Measurements from ENCODE around the gene GYPC. TPM values are rescaled to one million over a fixed set of nuclear protein-coding genes. Genes with fewer than 3 reads are reported as not detected.

The GYPC gene
- total RNA-seq, 1 experiment from 2014 or later = 13.6 TPM

DNA sequence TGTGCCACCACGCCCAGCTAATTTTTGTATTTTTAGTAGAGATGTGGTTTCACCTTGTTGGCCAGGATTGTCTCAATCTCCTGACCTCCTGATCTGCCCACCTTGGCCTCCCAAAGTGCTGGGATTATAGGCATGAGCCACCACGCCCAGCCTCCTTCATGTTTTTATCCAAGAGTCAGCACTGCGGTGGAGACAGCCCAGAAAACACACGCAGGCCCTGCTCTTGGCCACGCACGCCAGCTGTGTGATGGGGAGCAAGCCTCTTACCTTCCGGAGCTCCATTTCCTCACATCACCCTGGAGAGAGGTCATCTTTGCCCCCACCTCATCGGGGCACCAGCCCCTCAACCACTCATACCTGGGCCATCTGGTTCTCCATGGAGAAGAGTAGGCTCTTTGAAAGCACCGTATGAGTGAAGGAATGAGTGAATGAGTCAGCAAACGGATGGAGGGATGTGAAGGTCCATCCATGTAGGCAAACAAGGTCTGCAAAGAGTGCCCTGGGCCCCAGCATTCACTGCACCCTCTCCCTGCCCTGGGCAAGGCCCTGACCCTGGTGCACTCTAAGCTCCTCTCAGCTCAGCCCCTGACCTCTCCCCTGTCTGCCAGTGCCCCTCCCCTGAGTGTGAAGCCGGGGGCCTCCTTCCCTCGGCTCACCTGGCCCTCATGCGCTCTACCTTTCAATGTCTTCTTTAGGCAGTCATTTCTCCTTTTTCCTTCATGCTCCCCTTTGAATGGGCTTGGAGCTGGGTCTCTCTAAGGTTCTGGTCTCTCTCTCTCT is 7.4 kb downstream of the GYPC start:
- no peaks in the 10 kb centered on the region for H3K79me1 ChIP-seq (ENCODE audit: insufficient read depth, low read depth, low read length, poor library complexity, severe bottlenecking)
- H2AFZ ChIP-seq (ENCODE audit: low read length) = no peak overlapping the region
- H3K23ac ChIP-seq (ENCODE audit: insufficient read length, low read depth, low read length) = no peak overlapping the region
- H3K79me2 ChIP-seq (ENCODE audit: insufficient read depth, low read length) = 0 out of 2 replicates have a peak, but pooled peaks cover under 1% of the 10 kb centered on the region
- H2BK20ac ChIP-seq (ENCODE audit: low read depth, low read length, poor library complexity, severe bottlenecking) = no peak overlapping the region
- H3K4me2 ChIP-seq (ENCODE audit: insufficient read depth, insufficient read length, low read length) = no peak overlapping the region
- WGBS (ENCODE audit: extremely low coverage, insufficient read length, low lambda C conversion rate) = no CpG with 5 or more reads among the region's 13 CpGs
- DNase-seq = no peak
- no peak overlapping the region for H3K4me3 Mint-ChIP-seq
- H3K9me3 Mint-ChIP-seq = no peaks in the 10 kb centered on the region
- H2BK5ac ChIP-seq (ENCODE audit: insufficient read length, low read length) = no peak overlapping the region
- H3K9ac ChIP-seq (ENCODE audit: extremely low read depth, insufficient read length, low read length) = no peak overlapping the region
- no peak overlapping the region for H3T11ph ChIP-seq (ENCODE audit: low read length)
- no peak overlapping the region for H2BK15ac ChIP-seq (ENCODE audit: low read depth, low read length)
- H3K27me3 ChIP-seq (ENCODE audit: insufficient read depth, low read length) = no peaks in the 10 kb centered on the region
- H3K23me2 ChIP-seq (ENCODE audit: insufficient read length, low read depth, low read length, poor library complexity, severe bottlenecking) = no peaks in the 10 kb centered on the region
- H4K5ac ChIP-seq (ENCODE audit: insufficient read length, low read depth, low read length) = no peak overlapping the region
- no peaks in the 10 kb centered on the region for H3K9me3 ChIP-seq (ENCODE audit: control insufficient read depth, low read depth, low read length)
- TF ChIP-seq, protein P1, sequence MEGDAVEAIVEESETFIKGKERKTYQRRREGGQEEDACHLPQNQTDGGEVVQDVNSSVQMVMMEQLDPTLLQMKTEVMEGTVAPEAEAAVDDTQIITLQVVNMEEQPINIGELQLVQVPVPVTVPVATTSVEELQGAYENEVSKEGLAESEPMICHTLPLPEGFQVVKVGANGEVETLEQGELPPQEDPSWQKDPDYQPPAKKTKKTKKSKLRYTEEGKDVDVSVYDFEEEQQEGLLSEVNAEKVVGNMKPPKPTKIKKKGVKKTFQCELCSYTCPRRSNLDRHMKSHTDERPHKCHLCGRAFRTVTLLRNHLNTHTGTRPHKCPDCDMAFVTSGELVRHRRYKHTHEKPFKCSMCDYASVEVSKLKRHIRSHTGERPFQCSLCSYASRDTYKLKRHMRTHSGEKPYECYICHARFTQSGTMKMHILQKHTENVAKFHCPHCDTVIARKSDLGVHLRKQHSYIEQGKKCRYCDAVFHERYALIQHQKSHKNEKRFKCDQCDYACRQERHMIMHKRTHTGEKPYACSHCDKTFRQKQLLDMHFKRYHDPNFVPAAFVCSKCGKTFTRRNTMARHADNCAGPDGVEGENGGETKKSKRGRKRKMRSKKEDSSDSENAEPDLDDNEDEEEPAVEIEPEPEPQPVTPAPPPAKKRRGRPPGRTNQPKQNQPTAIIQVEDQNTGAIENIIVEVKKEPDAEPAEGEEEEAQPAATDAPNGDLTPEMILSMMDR (conservative IDR thresholded peaks at IDR 0.05) = no peak
- H3K56ac ChIP-seq (ENCODE audit: insufficient read length, low read depth, low read length) = no peak overlapping the region
- no peak overlapping the region for H3K14ac ChIP-seq (ENCODE audit: insufficient read depth, low read length)
- H3K4me1 Mint-ChIP-seq = peaks cover 22 to 23% of the 10 kb centered on the region in 2 experiments
- peaks cover under 1% of the 10 kb centered on the region; the same call in 1 of the 2 replicates for H3K4me1 ChIP-seq (ENCODE audit: insufficient read depth, low read length)
- no peaks in the 10 kb centered on the region; a peak in 2 of 7 replicates for H3K36me3 Mint-ChIP-seq (ENCODE audit: insufficient read depth in 1 of 3, low read depth in 3 of 3)
- no peak overlapping the region for H3K4ac ChIP-seq (ENCODE audit: low read depth, low read length)
- H3K27me3 Mint-ChIP-seq (ENCODE audit: low read depth) = no peaks in the 10 kb centered on the region; the same call in 1 of the 2 replicates
- no peak overlapping the region for H3K18ac ChIP-seq (ENCODE audit: insufficient read length, low read depth, low read length)
- no peaks in the 10 kb centered on the region for H4K20me1 ChIP-seq (ENCODE audit: control insufficient read depth, insufficient read depth, insufficient read length)
- H4K91ac ChIP-seq (ENCODE audit: insufficient read length, low read depth, low read length) = no peak overlapping the region
- no peak overlapping the region for H4K8ac ChIP-seq (replicated peaks; ENCODE audit: insufficient read length, low read depth, low read length)
- H2BK120ac ChIP-seq (ENCODE audit: low read depth, low read length, poor library complexity, severe bottlenecking) = no peak overlapping the region
- H2AK5ac ChIP-seq (ENCODE audit: insufficient read length, low read length) = no peak overlapping the region
- no peak overlapping the region for H2BK12ac ChIP-seq (ENCODE audit: insufficient read length, low read depth, low read length)
- no peak overlapping the region for H3K27ac ChIP-seq (ENCODE audit: insufficient read length, low read depth, low read length)
- peak overlapping the region in 1 of 3 experiments; percentile 22; a peak in 1 of 7 replicates for H3K27ac Mint-ChIP-seq
